Motor neuron (in vitro differentiated cells): ENCODE data around the gene DENND10. TPM values are rescaled to one million over a fixed set of nuclear protein-coding genes. Genes with fewer than 3 reads are reported as not detected.
A peak's percentile ranks its signal among the peaks of the same experiment; 100 is the strongest.
"Not testable (repeated sequence)": the region's sequence is repeated elsewhere in the genome, so short reads cannot be mapped to it uniquely, and the experiment has no call there.

Source experiments
- ATAC-seq, 8 experiments: fragments of 200-7000 bp; cut with Tn5 transposase; replicated peaks in 6 of 8; 2 replicates each; pipeline ENCODE4 v1.8.0; 2021; ENCODE audit warnings: mild to moderate bottlenecking in 8 of 8, moderate library complexity in 8 of 8
- H3K27ac ChIP-seq, 2 donors: fragments of 250-450 bp; sonication (Bioruptor Pico); 2 replicates each; pipeline ENCODE4 v1.9.0; 2021; ENCODE audit warnings: antibody characterized with exemption in 2 of 2, mild to moderate bottlenecking in 2 of 2, moderate library complexity in 1 of 2
- H3K4me1 ChIP-seq, 2 donors: fragments of 250-450 bp; sonication (Bioruptor Pico); replicated peaks in 1 of 2; 2 replicates each; pipeline ENCODE4 v1.6.1; 2021; ENCODE audit warnings: antibody characterized with exemption in 2 of 2, mild to moderate bottlenecking in 2 of 2, moderate library complexity in 1 of 2
- H3K4me3 ChIP-seq, 5 donors: fragments of 250-450 bp; sonication (Bioruptor Pico); 2 replicates each; pipeline ENCODE4 v1.9.0; 2021; ENCODE audit warnings: antibody characterized with exemption in 5 of 5, mild to moderate bottlenecking in 5 of 5, moderate library complexity in 4 of 5
- WGBS, 10 experiments: fragments of 450-650 bp; shearing (Covaris generic); methylation state at CpG; one replicate each; pipeline ENCODE4 v1.0.0; 2022; 5-methylcytosine and 5-hydroxymethylcytosine counted together
- in situ Hi-C, 9 experiments: fragments of 400-800 bp; cut with MboI; loops; one replicate each; pipeline ENCODE4 v1.15.0; 2021; ENCODE audit warnings: low sequenced_read_pairs in 9 of 9, low pct_unique_long_range_greater_than_20kb in 2 of 9; ENCODE audit not compliant: unreplicated experiment in 9 of 9
- total RNA-seq, 8 experiments: library from RNA; unstranded; fragments of 300-600 nt; gene quantifications; 2 replicates each; pipeline versions ENCODE4 v1.2.3 to v1.2.4, GENCODE V29; 2022

DENND10 gene
- total RNA-seq, 8 experiments from 2014 or later: 29.1 to 51.2 (median 39.8) TPM

- no peak for ATAC-seq
- WGBS, 10 experiments: 83 to 100% (median 95%) methylated on average over 1 to 2 of the region's 2 CpGs; no CpG with 5 or more reads in 1 of the 10 experiments
- Histone ChIP-seq H3K4me3 (no peak overlapping the region), H3K4me1 (no peaks in the 10 kb centered on the region), H3K27ac (no peak overlapping the region)
- in situ Hi-C loops: no loop called here
Measured at GRCh38 chr10:119125942-119126341, 22.0 kb downstream of the DENND10 start.

GRCh38 chr10:119129721-119130120, 25.8 kb downstream of the DENND10 start:
- H3K4me1 ChIP-seq: no peaks in the 10 kb centered on the region
- in situ Hi-C loops: no loop called here
- 17 to 100% (median 94%) methylated on average over 1 to 4 of the region's 4 CpGs for WGBS, 10 experiments
- no peak for ATAC-seq
- no peak overlapping the region for H3K4me3 ChIP-seq
- no peak overlapping the region for H3K27ac ChIP-seq

GRCh38 chr10:119131512-119132240, 27.8 kb downstream of the DENND10 start:
- Histone ChIP-seq H3K4me3 (no peak overlapping the region), H3K4me1 (no peaks in the 10 kb centered on the region), H3K27ac (no peak overlapping the region)
- 45 to 100% (median 74%) methylated on average over 3 to 9 of the region's 10 CpGs for WGBS, 10 experiments
- peak in 2 of 8 experiments; percentile 61 to 73 for ATAC-seq
- in situ Hi-C loops: no loop called here

GRCh38 chr10:119132521-119133345, 28.8 kb downstream of the DENND10 start:
- 65 to 100% (median 85%) methylated on average over 2 to 9 of the region's 14 CpGs; no CpG with 5 or more reads in 2 of the 10 experiments for WGBS, 10 experiments
- Histone ChIP-seq H3K4me3 (no peak overlapping the region), H3K4me1 (no peaks in the 10 kb centered on the region), H3K27ac (no peak overlapping the region)
- in situ Hi-C loops: no loop called here
- ATAC-seq: peak in 1 of 8 experiments; percentile 73

- in situ Hi-C loops: no loop called here
- 83 to 100% (median 96%) methylated on average over 1 to 6 of the region's 8 CpGs; no CpG with 5 or more reads in 4 of the 10 experiments for WGBS, 10 experiments
- no peak overlapping the region for H3K27ac ChIP-seq
- no peak overlapping the region for H3K4me3 ChIP-seq
- no peaks in the 10 kb centered on the region for H3K4me1 ChIP-seq
- no peak for ATAC-seq
Measured at GRCh38 chr10:119133949-119134348, 30.0 kb downstream of the DENND10 start.

- ATAC-seq: no peak
- 33 to 100% (median 88%) methylated on average over 1 to 4 of the region's 4 CpGs; no CpG with 5 or more reads in 2 of the 10 experiments for WGBS, 10 experiments
- Histone ChIP-seq H3K27ac (no peak overlapping the region), H3K4me3 (no peak overlapping the region), H3K4me1 (no peaks in the 10 kb centered on the region)
- in situ Hi-C loops: no loop called here
Measured at GRCh38 chr10:119135513-119135881, 31.6 kb downstream of the DENND10 start.

- Histone ChIP-seq H3K4me3 (no peak overlapping the region), H3K4me1 (no peaks in the 10 kb centered on the region), H3K27ac (no peak overlapping the region)
- no peak for ATAC-seq
- 60 to 95% (median 89%) methylated on average over 1 to 7 of the region's 7 CpGs; no CpG with 5 or more reads in 1 of the 10 experiments for WGBS, 10 experiments
- in situ Hi-C loops: no loop called here
Measured at GRCh38 chr10:119136084-119136483, 32.2 kb downstream of the DENND10 start.

GRCh38 chr10:119137878-119138277, 34.0 kb downstream of the DENND10 start:
- H3K27ac ChIP-seq, ATAC-seq, H3K4me1 ChIP-seq, H3K4me3 ChIP-seq, in situ Hi-C loops: not testable (repeated sequence)
- 90 to 100% (median 100%) methylated on average over 2 to 3 of the region's 8 CpGs; no CpG with 5 or more reads in 6 of the 10 experiments for WGBS, 10 experiments

GRCh38 chr10:119138346-119139306, 34.7 kb downstream of the DENND10 start:
- H3K4me3 ChIP-seq: no peak overlapping the region
- no peaks in the 10 kb centered on the region for H3K4me1 ChIP-seq
- ATAC-seq: peak in 1 of 8 experiments; percentile 3
- in situ Hi-C loops: no loop called here
- 88 to 100% (median 99%) methylated on average over 2 to 8 of the region's 16 CpGs; no CpG with 5 or more reads in 2 of the 10 experiments for WGBS, 10 experiments
- H3K27ac ChIP-seq: no peak overlapping the region

GRCh38 chr10:119139464-119140067, 35.7 kb downstream of the DENND10 start:
- ATAC-seq: peak; percentile 33 to 76 (median 54)
- H3K4me1 ChIP-seq: no peaks in the 10 kb centered on the region
- WGBS, 10 experiments: 17 to 100% (median 94%) methylated on average over 2 to 6 of the region's 13 CpGs; no CpG with 5 or more reads in 3 of the 10 experiments
- H3K27ac ChIP-seq: no peak overlapping the region
- H3K4me3 ChIP-seq: no peak overlapping the region
- in situ Hi-C loops: no loop called here

GRCh38 chr10:119140603-119141245, 36.8 kb downstream of the DENND10 start:
- in situ Hi-C loops: no loop called here
- whole genome bisulfite sequencing, 10 experiments: 60 to 100% (median 92%) methylated on average over 1 to 14 of the region's 21 CpGs
- no peak overlapping the region for H3K4me3 ChIP-seq
- H3K27ac ChIP-seq: no peak overlapping the region
- H3K4me1 ChIP-seq: no peaks in the 10 kb centered on the region
- ATAC-seq: no peak

- no peak overlapping the region for H3K27ac ChIP-seq
- ATAC-seq: no peak
- WGBS, 10 experiments: 85 to 94% (median 88%) methylated on average over 2 to 7 of the region's 10 CpGs; no CpG with 5 or more reads in 3 of the 10 experiments
- in situ Hi-C loops: no loop called here
- H3K4me1 ChIP-seq: no peaks in the 10 kb centered on the region
- no peak overlapping the region for H3K4me3 ChIP-seq
Measured at GRCh38 chr10:119143657-119144056, 39.7 kb downstream of the DENND10 start.
